Amygdala (tissue), 56 donors: ENCODE measurements around the gene NSFL1C.
"Not testable (repeated sequence)": the region's sequence is repeated elsewhere in the genome, so short reads cannot be mapped to it uniquely, and the experiment has no call there.

Source experiments
- DNase-seq, 56 donors: peaks; one replicate each; lab custom pipeline; 2025; lab: John Stamatoyannopoulos, UW

The NSFL1C gene

DNA sequence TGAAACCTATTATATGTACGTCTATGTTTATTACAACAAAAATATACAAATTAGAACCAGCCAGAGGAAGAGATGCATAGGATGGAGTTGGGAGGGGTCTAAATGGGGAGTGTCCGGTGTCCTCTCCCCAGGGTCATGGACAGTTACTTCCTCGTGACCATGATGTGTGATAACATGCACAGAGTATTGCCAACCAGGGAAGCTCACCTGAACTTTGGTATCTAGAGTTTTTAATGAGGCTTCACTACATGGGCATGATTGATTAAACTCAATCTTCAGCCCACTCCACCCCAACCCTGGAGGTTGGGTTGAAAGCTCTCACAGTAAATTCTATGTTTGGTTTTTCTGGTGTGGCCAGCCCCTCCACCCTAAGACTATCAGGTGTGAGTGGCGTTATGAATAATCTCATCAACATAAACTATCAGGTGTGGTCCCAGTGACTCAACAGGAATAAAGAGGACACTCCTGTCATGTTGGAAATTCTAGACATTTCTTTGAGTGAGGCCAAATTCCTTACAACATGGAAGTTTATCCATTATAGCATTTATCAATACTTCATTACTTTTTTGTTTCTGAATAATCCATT, 37.4 kb downstream of the NSFL1C start:
- no peak for DNase-seq

DNA sequence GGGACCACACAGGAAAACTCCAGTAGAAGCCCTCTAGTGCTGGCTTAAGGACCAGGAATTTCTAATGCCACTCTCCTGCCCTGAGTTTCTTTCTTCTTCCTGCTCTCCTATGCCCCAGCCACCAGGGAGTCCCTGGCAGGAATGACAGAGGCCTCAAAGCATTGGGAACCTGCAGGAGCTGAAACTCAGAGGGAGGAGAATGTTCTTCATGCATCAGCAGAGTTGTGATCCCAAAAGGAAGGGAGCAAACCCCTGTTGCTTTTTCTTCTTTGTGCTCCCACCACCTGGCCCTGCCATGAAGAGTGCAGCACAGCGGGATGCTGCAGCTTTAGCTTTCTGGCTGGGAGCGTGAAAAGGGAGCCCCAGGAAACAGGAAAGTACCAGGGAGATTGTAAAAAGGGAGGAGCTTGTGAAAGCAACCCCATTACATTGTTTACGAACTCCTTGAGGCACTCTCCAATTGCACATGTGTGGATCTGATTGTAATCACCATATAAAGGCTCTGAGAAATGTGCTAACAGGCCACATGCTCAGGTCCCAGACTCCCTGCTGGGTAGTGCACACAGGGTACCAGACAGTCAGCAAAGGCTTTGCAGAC, 39.1 kb downstream of the NSFL1C start:
- DNase-seq, result no peak

DNA sequence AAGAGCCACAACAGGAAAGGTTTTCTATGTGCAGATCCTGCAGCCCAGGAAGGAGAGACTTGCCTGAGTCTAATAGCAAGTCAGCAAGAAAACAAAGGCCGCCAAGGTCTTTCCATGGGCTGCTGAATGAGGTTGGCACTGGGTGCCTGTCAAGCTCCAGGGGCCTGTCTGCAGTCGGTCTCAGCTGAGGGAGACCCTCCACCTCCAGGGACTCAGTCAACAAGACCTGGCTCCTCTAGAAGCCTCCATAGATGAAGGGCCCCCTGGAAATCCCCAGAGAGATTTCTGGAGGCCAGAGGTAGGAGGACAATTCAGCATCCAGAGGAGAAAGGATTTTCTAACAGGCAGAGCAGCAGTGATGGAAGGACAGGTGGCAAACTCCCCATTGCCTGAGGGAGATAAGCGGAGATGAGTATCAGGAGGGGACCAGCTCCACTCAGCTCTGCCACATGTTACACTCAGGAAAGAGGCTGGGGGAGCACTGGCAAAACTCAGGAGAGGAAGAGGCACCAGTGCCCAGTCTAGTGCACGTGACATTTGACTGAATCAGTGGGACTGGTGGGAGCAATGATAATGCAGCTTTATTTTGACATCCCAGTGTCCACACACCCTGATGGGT, 40.3 kb downstream of the NSFL1C start:
- DNase-seq, result no peak

DNA sequence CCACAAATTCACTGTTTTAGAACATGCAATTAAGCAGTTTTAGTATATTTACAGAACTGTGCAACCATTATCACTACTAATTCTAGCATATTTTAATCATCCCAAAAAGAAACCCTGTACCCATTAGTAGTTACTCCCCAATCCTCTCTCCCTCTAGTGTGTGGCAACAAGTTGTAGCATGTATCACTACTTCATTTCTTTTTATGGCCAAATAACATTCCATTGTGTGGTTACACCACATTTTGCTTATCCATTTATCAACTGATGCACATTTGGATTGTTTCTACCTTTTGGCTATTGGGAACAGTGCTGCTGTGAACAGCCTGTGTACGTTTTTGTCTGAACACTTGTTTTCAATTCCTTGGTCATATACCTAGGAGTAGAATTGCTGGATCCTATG, 42.3 kb downstream of the NSFL1C start:
- no peak for DNase-seq

DNA sequence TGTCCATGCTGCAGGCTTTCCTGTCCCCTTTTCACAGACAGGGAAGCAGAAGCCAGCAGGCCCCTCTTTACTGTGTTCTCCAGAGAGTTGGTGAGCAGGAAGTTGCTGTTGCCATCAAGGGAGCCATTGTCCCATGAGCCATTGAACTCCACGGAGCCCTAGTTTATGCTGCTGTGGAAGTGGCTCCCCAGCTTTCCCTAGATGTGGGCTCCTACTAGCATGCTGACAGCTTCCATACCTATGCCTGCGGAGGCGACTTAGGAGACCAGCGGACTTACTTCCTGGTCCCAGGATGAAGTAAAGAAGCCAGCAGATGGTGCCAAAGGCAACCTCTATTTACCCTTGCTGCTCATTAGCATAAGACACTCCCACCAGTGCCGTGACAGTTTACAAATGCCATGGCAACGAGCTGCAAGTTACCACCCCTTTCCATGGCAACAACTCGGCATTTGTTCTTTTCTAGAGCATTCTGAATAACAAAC, 43.0 kb downstream of the NSFL1C start:
- peak in 29 of 56 donors; percentile 2 to 63 (median 30) for DNase-seq

DNA sequence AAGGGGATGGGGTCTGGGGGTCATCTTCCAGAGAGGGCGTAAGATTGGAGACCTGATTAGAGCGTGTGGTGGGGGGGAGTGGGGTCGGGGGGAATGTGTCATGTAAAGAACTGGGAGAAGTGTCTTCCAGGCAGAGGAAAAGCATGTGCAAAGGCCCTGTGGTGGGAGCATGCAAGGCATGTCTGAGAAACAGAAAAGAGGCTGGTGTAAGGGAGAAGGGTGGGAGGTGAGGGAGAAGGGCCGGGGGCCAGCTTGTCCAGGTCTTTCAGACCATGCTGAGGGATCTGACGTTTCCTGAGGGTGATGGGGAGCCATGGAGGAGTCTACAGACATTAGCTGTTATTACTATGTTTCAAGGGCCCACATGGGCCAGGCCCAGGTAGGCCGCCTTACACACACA, 43.4 kb downstream of the NSFL1C start:
- no peak for DNase-seq

DNA sequence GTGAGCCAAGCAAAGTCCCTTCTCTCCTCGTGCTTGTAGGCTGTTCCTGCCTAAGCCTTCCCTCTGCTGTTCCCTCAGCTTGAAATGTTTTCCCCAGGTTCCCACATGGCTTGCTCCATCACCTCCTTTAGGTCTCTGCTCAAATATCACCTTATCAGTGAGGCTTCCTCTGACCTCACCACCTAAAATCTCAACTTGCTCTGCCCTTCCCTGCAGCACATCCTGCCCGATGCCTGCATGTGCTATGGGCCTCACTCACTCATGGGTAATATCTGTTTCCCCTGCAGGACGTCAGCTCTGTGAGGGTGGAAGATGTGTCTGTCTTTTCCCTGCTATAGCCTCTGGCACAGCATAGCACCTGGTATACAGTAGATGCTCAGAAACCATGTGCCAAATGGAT, 43.9 kb downstream of the NSFL1C start:
- no peak for DNase-seq

DNA sequence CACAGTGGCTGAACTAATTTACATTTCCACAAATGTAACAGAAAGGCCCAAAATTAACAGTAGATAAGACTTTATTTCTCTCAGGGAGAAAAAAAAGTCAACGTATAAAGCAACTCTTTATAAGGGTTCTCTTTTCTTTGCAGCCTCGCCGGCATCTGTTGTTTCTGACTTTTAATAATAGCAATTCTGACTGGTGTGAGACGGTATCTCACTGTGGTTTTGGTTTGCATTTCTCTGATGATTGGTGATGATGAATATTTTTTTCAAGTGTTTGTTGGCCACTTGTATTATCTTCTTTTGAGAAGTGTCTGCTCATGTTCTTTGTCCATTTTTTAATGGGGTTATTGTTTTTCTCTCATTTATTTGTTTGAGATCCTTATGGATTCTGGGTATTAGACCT, 46.6 kb downstream of the NSFL1C start:
- no peak for DNase-seq

DNA sequence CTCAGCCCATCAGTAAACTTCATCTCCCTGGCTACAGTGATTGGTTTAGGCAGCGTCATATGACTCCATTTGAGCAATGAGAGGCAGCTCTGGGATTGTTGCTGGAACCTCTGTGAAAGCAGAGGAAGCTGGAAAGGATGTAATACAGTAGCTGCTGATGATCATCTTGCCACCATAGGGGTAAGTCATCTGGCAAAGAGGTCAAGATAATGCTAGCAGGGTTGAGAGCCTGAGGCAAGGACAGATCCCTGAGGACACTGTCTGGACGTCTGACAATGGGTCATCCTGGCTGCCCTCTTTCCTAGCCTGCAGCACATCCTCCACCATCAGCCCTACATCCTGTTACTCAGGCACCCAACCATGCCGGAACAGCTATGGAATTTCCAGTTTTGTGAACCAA, 48.3 kb downstream of the NSFL1C start:
- no peak for DNase-seq

DNA sequence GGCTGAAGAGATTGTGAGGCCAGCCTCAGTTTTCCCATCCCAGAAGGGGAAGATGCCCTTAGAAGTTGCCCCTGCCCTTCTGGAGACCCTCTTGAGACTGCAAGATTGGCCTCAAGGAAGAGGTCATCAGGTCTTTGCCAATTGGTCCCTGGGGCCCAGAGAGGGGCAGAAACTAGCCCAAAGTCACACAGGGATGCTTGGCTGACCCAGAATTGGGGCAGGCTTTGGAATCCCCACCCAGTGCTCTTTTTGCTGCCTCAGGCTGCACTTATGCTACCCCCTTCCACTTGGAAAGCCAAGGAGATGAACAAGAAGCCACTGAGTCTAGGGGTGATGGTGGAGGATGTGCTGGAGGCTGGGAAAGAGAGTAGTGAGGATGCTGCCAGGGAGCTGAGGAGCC, 48.9 kb downstream of the NSFL1C start:
- DNase-seq, result no peak

DNA sequence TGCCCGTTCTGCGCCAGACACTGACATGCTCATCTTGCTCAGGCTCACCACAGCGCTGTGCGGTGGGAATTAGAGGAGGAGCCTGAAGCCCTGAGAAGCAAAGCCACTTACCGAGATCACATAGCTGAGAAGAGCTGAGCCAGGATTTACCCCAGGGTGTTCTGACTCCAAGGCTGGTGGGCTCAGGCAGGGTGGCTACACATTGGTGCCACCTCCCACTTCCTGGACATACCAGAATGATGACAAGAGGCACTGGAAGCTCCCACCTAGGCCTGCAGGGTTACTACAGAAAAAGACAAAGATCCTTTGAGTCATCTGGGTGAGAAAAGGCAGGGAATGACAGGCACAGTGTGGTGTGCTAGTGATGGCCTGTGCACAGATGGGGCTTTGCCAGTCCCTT, 49.4 kb downstream of the NSFL1C start:
- DNase-seq, result no peak

DNA sequence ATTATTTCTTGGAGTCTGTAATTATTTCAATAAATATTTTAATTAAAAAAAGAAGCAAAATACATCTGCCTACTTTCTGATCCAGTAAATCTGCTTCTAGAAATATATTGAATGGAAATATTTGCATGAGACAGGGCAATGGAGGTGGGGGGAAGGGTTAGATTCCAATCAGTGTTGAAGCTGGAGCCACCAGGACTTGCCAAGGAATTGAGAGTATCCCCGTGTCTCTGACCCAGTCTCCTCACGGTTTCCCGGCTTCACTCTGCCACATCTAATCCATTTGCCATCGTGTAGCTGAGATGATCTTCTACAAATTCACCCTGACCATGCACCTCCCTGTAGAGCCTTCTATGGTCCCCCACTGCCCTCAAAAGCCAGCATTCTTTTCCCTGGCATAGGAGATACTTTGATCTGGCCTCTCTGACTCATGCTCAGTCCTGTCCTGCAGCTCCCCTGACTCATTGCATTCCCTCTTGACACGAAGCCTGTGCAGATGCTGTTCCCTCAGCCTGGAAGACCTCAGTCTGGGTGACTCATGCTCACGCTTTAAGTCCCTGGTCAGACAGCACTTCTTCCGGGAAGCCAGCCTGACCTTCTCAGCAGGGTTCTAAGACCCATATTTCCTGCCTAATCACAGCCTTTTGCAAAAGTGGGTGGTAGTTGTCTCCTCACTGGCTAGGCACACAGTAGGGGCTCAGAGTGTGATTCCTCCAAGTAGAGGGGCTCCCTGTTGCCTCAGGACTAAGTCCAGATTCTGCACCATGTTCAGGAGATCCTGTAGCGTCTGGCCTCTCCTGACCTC, 50.8 kb downstream of the NSFL1C start:
- DNase-seq, result no peak

DNA sequence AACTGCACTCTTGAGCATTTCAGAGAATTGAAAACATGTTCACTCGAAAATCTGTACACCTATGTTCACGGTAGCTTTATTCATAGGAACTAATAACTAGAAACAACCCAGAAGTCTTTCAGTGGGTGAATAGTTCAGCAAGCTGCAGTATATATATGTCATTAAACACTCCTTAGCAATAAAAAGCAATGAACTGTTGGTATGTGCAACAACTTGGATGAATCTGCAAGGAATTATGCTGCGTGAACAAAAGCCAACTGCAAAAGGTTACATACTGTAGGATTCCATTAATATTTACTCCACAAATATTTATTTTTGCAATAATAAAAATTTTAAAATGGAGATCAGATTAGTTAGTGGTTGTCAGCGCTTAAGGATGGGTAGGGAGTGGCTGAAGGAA, 51.7 kb downstream of the NSFL1C start:
- no peak for DNase-seq

DNA sequence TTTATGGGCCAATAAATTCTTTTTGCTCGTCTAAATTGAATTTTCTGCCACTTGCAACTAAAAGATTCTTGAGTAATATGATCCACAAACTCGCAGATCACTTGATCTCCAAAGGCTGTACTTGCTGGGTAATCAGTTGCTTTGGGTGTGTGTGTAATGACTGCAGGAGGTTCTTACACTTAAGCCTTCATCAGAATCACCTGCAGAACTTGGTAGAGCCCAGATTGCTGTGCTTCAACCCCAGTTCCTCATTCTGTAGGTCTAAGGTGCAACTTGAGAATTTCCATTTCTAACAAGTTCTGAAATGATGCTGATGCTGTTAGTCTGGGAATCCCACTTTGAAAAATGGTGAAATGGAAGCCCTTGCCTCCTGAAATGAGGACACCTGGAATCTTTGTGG, 60.8 kb downstream of the NSFL1C start:
- no peak for DNase-seq

DNA sequence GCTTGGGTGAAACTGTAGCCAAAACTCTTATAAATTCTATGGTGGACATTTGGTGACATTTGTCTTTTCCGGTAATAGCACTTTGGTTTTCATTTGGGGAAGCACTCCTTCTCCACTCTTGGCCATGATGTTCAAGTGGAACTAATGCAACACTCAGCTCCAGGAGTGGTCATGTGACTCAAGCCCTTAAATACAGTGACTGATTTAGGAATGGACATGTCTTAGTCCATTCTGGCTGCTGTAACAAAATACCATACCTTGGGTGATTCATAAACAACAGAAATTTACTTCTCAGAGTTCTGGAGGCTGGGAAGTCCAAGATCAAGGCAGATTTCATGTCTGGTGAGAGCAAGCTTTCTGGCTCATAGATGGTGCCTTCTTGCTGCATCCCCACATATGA, 63.0 kb downstream of the NSFL1C start:
- DNase-seq, result no peak

DNA sequence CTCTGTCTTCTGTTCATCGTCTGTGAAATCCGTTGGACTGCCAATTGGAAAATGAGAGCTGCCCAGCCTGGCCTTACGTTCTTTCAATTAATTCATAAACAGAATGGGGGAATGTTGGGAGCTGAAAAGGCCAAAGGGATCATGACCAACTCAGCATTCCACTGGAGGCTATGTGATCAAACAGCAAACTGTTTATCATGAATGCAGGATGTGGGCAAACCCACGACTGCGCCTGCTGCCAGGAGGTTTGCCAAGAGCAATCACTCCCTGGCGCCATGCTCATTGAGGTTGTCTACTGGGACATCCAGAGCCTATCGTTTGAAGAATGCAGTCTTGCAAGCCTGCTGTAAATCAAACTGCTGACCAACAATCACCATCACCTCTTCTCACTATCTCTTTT, 64.5 kb downstream of the NSFL1C start:
- no peak for DNase-seq

DNA sequence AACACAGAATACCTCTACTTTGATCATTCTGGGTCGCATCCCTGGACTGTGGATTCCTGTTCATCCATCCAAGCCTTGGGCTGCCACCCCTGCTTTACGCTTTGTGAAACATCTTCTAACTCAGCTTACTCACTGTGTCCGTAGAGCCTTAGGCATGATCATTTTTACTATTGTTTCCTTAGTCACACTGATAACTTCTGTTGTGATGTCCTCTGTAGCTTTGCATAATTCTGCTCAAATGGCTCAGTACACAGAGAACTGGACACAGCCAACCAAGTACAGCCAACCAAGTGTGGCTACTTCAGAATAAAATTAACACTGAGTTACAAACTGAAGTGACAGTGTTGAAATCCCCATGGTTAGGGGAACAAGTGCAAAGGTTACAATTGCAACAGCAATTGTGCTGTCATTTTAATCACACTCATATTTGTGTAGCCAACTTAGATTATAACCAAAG, 65.2 kb downstream of the NSFL1C start:
- DNase-seq, result no peak

DNA sequence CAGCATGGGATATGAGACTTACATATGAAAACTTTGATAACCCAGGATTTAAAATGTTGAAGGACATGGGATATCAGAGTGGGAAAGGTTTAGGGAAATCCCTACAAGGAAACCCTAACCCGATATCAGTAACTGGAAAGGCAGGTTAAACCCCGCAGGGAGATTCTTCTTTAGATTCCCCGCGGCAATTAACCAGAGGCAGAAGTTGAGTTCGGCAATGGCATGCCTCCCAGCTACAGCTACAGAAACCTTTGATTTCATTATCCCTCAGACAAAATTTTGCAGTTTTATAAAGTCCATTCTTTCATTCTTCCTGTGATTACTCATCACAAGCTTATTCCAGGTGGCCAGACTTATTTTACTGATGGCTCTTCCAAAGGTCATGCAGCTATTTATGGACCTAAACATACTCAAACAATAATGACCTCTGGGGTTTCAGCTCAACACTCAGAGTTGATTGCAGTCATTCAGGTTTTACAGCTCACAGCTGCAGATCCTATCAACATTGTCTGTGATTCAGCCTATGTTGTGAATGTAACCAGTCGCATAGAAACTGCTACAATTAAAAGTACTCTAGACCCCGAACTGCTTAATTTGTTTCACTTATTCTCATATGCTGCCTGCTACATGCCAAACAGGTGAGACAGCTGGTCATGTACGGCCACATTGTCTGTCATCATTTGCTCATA, 66.8 kb downstream of the NSFL1C start:
- DNase-seq, result not testable (repeated sequence)

DNA sequence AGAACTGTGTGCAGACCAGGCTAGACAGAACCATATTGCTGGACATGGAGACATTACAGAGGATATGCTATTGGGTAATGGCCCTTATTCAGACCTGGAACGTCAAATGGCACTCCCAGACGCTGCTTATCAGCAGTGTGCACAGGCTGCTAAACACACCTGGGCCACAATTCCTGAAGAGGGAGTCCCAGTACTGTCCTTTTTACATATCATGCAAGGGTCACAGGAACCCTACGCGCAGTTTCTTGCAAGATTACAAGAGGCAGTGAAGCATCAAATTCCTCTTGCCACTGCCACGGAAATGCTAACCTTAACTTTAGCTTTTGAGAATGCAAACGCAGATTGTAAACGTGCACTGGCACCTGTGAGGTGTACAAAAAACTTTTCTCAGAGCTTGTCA, 68.5 kb downstream of the NSFL1C start:
- not testable (repeated sequence) for DNase-seq

DNA sequence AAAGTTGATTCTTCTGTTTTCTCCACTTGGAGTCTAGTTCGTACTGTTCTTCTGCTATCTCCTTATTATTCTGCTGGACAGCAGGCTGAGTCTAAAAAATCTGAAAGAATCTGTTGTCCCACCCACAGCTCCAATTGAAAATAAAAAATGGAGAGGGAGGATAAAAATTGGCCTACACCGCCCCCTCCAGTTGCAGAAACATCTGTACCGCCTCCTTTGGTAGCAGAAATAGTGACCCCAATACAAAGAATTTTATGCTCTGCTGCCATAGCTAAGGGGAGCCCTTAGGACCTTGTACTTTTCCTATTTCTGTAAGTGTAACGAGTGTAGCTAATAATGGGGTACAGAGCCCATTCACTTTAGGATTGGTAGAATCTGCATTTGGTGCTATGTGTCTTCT, 68.9 kb downstream of the NSFL1C start:
- no peak for DNase-seq

DNA sequence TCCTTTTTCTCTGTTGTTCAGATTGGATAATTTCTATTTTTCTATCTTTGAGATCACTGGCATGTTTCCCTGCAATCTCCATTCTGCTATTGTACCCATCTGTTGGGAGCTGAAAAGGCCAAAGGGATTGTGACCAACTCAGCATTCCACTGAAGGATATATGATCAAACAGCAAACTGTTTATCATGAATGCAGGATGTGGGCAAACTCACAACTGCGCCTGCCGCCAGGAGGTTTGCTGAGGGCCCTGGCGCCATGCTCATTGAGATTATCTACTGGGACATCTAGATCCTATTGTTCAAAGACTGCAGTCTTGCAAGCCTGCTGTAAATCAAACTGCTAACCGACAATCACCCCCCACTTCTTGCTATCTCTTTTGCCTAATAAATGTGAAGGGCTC, 69.9 kb downstream of the NSFL1C start:
- DNase-seq, result no peak
